Neural crest cell (in vitro differentiated cells): Measurements from ENCODE around the gene DOK5. TPM values are rescaled to one million over a fixed set of nuclear protein-coding genes. Genes with fewer than 3 reads are reported as not detected.
"Not testable (repeated sequence)": the region's sequence is repeated elsewhere in the genome, so short reads cannot be mapped to it uniquely, and the experiment has no call there.

ENCODE experiments used
- DNase-seq: peaks from one replicate; pipeline ENCODE4 v3.0.0; 2021; ENCODE audit warnings: low read depth, mixed read lengths, low spot score
- H3K27ac Mint-ChIP-seq: one replicate; pipeline ENCODE4 v1.8.0; 2021; ENCODE audit warnings: mild to moderate bottlenecking, mixed read lengths; ENCODE audit not compliant: unreplicated experiment
- H3K27me3 Mint-ChIP-seq: 2 replicates; pipeline ENCODE4 v1.8.0; 2021; ENCODE audit warnings: low read depth, mild to moderate bottlenecking, mixed read lengths
- H3K36me3 Mint-ChIP-seq: 2 replicates; pipeline ENCODE4 v1.8.0; 2021; ENCODE audit warnings: low read depth, mild to moderate bottlenecking, mixed read lengths
- H3K4me1 Mint-ChIP-seq: 2 replicates; pipeline ENCODE4 v1.8.0; 2021; ENCODE audit warnings: mixed read lengths
- H3K4me3 Mint-ChIP-seq: one replicate; pipeline ENCODE4 v1.8.0; 2021; ENCODE audit warnings: mild to moderate bottlenecking, mixed read lengths
- H3K9me3 Mint-ChIP-seq: 2 replicates; pipeline ENCODE4 v1.8.0; 2021; ENCODE audit warnings: mixed read lengths
- total RNA-seq: library from RNA; stranded (reverse); gene quantifications from 2 replicates; pipeline ENCODE4 v1.2.1, GENCODE V29; 2021
- TF ChIP-seq, protein P1 (sequence below): fragments of 200-600 bp; sonication (generic); conservative IDR thresholded peaks from 2 replicates; pipeline ENCODE4 v1.5.0; 2021; ENCODE audit warnings: antibody characterized with exemption, mild to moderate bottlenecking

DOK5 gene
- total RNA-seq, 1 donor from 2014 or later = 4.4 TPM

- Mint-ChIP-seq H3K27me3 (peaks cover 37% of the 10 kb centered on the region), H3K36me3 (no peaks in the 10 kb centered on the region), H3K27ac (no peak overlapping the region), H3K9me3 (no peaks in the 10 kb centered on the region), H3K4me3 (peak overlapping the region; percentile 96), H3K4me1 (peaks cover 31% of the 10 kb centered on the region)
- TF ChIP-seq, protein P1, sequence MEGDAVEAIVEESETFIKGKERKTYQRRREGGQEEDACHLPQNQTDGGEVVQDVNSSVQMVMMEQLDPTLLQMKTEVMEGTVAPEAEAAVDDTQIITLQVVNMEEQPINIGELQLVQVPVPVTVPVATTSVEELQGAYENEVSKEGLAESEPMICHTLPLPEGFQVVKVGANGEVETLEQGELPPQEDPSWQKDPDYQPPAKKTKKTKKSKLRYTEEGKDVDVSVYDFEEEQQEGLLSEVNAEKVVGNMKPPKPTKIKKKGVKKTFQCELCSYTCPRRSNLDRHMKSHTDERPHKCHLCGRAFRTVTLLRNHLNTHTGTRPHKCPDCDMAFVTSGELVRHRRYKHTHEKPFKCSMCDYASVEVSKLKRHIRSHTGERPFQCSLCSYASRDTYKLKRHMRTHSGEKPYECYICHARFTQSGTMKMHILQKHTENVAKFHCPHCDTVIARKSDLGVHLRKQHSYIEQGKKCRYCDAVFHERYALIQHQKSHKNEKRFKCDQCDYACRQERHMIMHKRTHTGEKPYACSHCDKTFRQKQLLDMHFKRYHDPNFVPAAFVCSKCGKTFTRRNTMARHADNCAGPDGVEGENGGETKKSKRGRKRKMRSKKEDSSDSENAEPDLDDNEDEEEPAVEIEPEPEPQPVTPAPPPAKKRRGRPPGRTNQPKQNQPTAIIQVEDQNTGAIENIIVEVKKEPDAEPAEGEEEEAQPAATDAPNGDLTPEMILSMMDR = no peak
- no peak for DNase-seq
These were observed 996 bp downstream of the DOK5 start for GRCh38 chr20:54476169-54477009.

GRCh38 chr20:54477191-54477955 is 2.0 kb downstream of the DOK5 start:
- Mint-ChIP-seq H3K4me3 (peak overlapping the region; percentile 96), H3K4me1 (peaks cover 31% of the 10 kb centered on the region), H3K9me3 (no peaks in the 10 kb centered on the region), H3K36me3 (no peaks in the 10 kb centered on the region), H3K27me3 (peaks cover 37% of the 10 kb centered on the region), H3K27ac (no peak overlapping the region)
- TF ChIP-seq, protein P1 = no peak
- DNase-seq = no peak

GRCh38 chr20:54479138-54479906 is 3.9 kb downstream of the DOK5 start:
- no peak for DNase-seq
- Mint-ChIP-seq H3K27me3 (peaks cover 37% of the 10 kb centered on the region), H3K36me3 (no peaks in the 10 kb centered on the region), H3K27ac (no peak overlapping the region), H3K4me3 (peak overlapping the region; percentile 8), H3K9me3 (no peaks in the 10 kb centered on the region), H3K4me1 (peaks cover 31% of the 10 kb centered on the region)
- TF ChIP-seq, protein P1 = peak; percentile 50

DNA sequence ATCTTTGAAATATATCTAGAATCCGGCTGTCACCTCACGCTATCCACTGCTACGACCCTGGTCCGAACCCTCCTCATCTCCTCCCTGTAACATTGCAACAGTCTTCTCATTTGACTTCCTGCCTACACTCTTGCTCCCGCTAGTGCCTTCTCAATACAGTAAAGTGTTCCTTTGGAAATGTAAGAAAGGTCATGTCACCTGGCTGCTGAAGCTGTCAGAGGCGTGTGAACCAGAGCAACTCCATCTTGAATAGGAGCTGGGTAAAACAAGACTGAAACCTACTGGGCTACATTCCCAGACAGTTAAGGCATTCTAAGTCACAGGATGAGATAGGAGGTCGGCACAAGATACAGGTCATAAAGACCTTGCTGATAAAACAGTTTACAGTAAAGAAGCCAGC is 4.5 kb downstream of the DOK5 start:
- not testable (repeated sequence) for H3K36me3 Mint-ChIP-seq, H3K9me3 Mint-ChIP-seq, DNase-seq, H3K27ac Mint-ChIP-seq
- peak overlapping the region; percentile 44 for H3K4me3 Mint-ChIP-seq
- H3K4me1 Mint-ChIP-seq = peaks cover 27% of the 10 kb centered on the region
- TF ChIP-seq, protein P1 = peak; percentile 1
- H3K27me3 Mint-ChIP-seq = peaks cover 31% of the 10 kb centered on the region

DNA sequence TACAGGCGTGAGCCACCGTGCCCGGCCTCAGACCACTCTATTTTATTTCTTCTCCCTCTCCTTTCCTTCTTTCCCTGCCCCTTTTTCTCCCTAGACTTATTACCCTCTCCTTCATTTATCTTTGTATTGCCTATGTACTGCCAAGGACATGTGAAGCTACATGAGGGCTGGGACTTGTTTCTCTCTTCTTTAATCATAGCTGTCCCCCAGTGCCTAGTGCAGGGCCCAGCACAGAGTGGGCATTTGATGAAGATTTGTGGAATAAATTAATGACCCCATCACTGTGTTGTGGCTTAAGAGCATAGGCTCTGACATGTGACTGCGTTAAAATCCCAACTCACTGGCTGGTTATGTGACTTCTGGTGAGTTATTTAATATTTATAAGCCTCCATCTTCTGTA is 6.0 kb downstream of the DOK5 start:
- H3K4me3 Mint-ChIP-seq = peak overlapping the region; percentile 23
- H3K4me1 Mint-ChIP-seq = peaks cover 23% of the 10 kb centered on the region
- peaks cover 22% of the 10 kb centered on the region for H3K27me3 Mint-ChIP-seq
- H3K9me3 Mint-ChIP-seq = no peaks in the 10 kb centered on the region
- no peaks in the 10 kb centered on the region for H3K36me3 Mint-ChIP-seq
- no peak for DNase-seq
- H3K27ac Mint-ChIP-seq = peak overlapping the region; percentile 87
- TF ChIP-seq, protein P1 = no peak
